GM18867 (cell line): ENCODE results near the gene HUNK.
A peak's percentile ranks its signal among the peaks of the same experiment; 100 is the strongest.
"Not testable (repeated sequence)": the region's sequence is repeated elsewhere in the genome, so short reads cannot be mapped to it uniquely, and the experiment has no call there.

Source experiments
- ATAC-seq: cut with Tn5 transposase; IDR thresholded peaks from one replicate; pipeline ENCODE4 v1.9.1; 2021; ENCODE audit warnings: mild to moderate bottlenecking, moderate library complexity; ENCODE audit not compliant: unreplicated experiment

HUNK gene

GRCh38 chr21:31872452-31873274 lies at the start of gene HUNK:
Gene HUNK, plus strand, starts transcription at chr21:31873020. Its CDS starts 655 bp downstream, at chr21:31873675.
- no peak for ATAC-seq

GRCh38 chr21:31829736-31830472 lies 42.9 kb upstream of the HUNK start:
- ATAC-seq, result no peak

- no peak for ATAC-seq
These were observed 42.1 kb upstream of the HUNK start for GRCh38 chr21:31830701-31831100.

GRCh38 chr21:31837041-31837440 lies 35.8 kb upstream of the HUNK start:
- ATAC-seq, result no peak

- no peak for ATAC-seq
These were observed 35.0 kb upstream of the HUNK start for GRCh38 chr21:31837618-31838390.

- no peak for ATAC-seq
These were observed 34.0 kb upstream of the HUNK start for GRCh38 chr21:31838586-31839355.

- no peak for ATAC-seq
These were observed 28.6 kb upstream of the HUNK start for GRCh38 chr21:31844206-31844605.

GRCh38 chr21:31845151-31845729 lies 27.6 kb upstream of the HUNK start:
- ATAC-seq, result no peak

- ATAC-seq, result no peak
These were observed 26.1 kb upstream of the HUNK start for GRCh38 chr21:31846690-31847089.

- ATAC-seq, result no peak
These were observed 25.1 kb upstream of the HUNK start for GRCh38 chr21:31847761-31848160.

GRCh38 chr21:31848326-31848985 lies 24.4 kb upstream of the HUNK start:
- ATAC-seq, result no peak

- ATAC-seq, result no peak
These were observed 21.9 kb upstream of the HUNK start for GRCh38 chr21:31850886-31851285.

GRCh38 chr21:31855180-31855579 lies 17.6 kb upstream of the HUNK start:
- ATAC-seq, result no peak

GRCh38 chr21:31857096-31857495 lies 15.7 kb upstream of the HUNK start:
- ATAC-seq, result no peak

- ATAC-seq, result not testable (repeated sequence)
These were observed 15.2 kb upstream of the HUNK start for GRCh38 chr21:31857631-31858030.

- ATAC-seq, result no peak
These were observed 12.0 kb upstream of the HUNK start for GRCh38 chr21:31860851-31861250.

- no peak for ATAC-seq
These were observed 10.7 kb upstream of the HUNK start for GRCh38 chr21:31862078-31862477.

GRCh38 chr21:31865429-31865970 lies 7.3 kb upstream of the HUNK start:
- ATAC-seq, result no peak

GRCh38 chr21:31866077-31866511 lies 6.7 kb upstream of the HUNK start:
- ATAC-seq, result peak; percentile 67
